ENCODE measurements around the gene DAGLA.

DAGLA gene

DNA sequence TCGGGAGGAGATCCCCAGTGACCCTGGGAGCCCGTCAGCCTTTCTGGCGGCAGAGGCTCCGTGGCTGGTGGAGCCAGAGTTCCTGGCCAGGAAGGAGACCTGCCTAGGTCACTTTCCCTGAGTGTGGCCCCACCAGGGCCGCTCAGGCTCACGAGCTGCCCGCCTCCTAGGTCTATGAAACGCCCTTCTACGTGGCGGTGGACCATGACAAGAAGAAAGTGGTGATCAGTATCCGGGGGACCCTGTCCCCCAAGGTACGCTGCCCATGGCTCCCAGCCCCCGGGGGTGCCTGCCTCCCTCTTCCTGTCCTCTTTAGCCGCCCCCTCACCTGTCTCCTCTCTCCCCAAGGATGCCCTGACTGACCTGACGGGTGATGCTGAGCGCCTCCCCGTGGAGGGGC, 55.2 kb downstream of the DAGLA start:
- no peak for DNase-seq (ENCODE audit: low spot score)
- TF ChIP-seq, protein P1, sequence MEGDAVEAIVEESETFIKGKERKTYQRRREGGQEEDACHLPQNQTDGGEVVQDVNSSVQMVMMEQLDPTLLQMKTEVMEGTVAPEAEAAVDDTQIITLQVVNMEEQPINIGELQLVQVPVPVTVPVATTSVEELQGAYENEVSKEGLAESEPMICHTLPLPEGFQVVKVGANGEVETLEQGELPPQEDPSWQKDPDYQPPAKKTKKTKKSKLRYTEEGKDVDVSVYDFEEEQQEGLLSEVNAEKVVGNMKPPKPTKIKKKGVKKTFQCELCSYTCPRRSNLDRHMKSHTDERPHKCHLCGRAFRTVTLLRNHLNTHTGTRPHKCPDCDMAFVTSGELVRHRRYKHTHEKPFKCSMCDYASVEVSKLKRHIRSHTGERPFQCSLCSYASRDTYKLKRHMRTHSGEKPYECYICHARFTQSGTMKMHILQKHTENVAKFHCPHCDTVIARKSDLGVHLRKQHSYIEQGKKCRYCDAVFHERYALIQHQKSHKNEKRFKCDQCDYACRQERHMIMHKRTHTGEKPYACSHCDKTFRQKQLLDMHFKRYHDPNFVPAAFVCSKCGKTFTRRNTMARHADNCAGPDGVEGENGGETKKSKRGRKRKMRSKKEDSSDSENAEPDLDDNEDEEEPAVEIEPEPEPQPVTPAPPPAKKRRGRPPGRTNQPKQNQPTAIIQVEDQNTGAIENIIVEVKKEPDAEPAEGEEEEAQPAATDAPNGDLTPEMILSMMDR (IDR thresholded peaks at IDR 0.05): no peak
- H3K4me3 ChIP-seq: no peak overlapping the region
- no peak overlapping the region for H3K27ac ChIP-seq

DNA sequence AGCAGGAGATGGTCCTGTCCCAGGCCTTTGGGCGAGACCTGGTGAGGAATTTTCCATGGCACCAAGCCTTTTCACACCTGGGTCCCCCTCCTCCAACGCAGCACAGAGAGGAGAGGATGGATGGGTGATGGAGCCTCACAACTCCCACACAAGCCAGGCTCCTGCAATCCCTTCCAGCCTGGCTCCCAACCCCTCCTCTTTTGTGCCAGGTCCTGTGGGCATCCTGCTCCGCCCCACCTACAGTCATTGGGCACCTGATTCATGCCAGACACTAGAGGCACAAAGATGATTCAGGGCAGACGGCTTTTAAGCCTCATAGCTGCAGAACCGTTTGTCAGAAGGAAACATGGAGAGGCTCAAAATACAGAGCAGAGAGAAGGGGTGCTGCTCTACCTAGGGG, 56.1 kb downstream of the DAGLA start:
- TF ChIP-seq, protein P1 (IDR thresholded peaks at IDR 0.05): no peak
- H3K27ac ChIP-seq: no peak overlapping the region
- DNase-seq (ENCODE audit: low spot score): no peak

DNA sequence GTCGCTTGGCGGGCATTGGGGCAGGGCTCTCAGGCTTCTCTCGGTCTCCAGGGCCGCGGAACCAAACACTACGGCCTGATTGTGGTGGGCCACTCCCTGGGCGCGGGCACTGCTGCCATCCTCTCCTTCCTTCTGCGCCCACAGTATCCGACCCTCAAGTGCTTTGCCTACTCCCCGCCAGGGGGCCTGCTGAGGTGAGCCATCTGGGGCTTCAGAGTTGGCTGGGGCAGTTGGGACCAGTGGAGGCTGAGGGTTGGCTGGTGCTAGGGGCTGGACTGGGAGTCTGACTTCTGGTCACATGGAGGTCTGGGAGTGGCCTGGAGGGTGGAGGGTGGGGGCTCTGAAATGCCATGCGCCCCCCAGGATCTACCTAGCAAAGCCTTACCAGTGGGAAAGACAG, 56.9 kb downstream of the DAGLA start:
- DNase-seq (ENCODE audit: low spot score): no peak
- Histone ChIP-seq H3K27ac (no peak overlapping the region), H3K4me3 (no peak overlapping the region)
- TF ChIP-seq, protein P1 (IDR thresholded peaks at IDR 0.05): no peak

More for the DNA sequence above, 56.1 kb downstream of the DAGLA start:
- H3K4me3 ChIP-seq: no peak overlapping the region

DNA sequence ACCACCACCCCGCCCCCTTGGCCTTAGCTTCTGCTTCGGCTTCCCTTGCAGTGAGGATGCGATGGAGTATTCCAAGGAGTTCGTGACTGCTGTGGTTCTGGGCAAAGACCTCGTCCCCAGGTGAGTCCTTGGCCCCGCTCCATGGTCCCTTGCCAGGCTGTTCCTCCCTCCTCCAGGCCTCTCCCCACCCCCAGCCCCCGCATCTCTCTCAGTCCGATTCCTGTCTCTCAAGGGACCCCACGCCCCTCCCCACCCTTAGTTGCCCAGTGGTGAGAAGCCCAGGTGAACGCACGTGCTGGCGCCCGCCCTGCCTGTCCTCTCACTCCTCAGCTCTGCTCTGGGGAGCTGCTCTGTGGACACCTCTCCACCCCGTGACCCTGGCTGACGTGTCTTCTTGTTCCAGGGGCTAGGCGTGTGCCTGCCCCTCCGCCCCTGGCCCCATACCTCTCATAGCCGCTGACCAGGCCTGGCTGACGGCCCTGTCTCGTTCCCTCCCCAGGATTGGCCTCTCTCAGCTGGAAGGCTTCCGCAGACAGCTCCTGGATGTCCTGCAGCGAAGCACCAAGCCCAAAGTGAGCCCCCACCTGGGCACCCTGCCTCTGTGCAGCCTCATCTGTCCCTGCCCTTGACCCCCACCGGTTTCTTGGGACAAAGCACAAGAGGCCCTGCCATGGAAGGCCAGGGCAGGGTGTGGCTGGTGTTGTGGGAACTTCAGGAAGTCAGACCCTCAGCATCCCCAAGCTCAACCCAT, 57.6 kb downstream of the DAGLA start:
- Histone ChIP-seq H3K27ac (no peak overlapping the region), H3K4me3 (no peak overlapping the region)
- DNase-seq (ENCODE audit: low spot score): no peak
- TF ChIP-seq, protein P1 (IDR thresholded peaks at IDR 0.05): no peak

DNA sequence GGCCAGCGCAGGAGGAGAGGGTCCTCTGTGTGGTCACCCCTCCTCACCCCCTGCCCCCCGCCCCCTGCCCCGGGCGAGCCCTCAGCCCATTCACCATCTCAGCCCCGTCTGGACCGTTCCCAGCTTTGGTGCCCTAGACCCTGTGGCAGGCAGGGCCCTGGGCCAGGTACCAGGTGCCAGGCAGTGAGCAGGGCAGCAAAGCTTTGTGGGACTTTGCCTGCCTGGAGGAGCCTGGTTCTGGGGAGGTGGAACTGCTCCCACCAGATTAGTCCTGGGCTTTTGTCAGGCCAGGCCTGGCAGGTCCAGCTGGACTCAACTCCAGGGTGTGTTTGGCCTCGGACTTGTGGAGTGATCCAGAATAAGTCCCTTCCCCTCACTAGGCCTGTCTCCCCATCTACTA, 58.6 kb downstream of the DAGLA start:
- DNase-seq (ENCODE audit: low spot score): no peak
- Histone ChIP-seq H3K27ac (no peak overlapping the region), H3K4me3 (no peak overlapping the region)
- TF ChIP-seq, protein P1 (IDR thresholded peaks at IDR 0.05): no peak

DNA sequence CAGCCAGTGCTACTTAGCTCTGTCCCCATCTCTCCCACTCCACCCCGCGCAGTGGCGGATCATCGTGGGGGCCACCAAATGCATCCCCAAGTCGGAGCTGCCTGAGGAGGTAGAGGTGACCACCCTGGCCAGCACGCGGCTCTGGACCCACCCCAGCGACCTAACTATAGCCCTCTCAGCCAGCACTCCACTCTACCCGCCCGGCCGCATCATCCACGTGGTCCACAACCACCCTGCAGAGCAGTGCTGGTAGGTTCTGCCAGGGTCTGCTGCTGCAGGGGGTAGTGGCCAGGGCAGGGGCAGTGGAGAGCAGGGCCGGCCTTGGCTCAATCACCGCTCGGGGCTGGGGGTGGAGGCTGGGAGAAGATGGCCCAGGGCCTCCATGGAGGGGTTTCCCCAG, 59.2 kb downstream of the DAGLA start:
- TF ChIP-seq, protein P1 (IDR thresholded peaks at IDR 0.05): no peak
- no peak for DNase-seq (ENCODE audit: low spot score)
- no peak overlapping the region for H3K4me3 ChIP-seq
- H3K27ac ChIP-seq: no peak overlapping the region

DNA sequence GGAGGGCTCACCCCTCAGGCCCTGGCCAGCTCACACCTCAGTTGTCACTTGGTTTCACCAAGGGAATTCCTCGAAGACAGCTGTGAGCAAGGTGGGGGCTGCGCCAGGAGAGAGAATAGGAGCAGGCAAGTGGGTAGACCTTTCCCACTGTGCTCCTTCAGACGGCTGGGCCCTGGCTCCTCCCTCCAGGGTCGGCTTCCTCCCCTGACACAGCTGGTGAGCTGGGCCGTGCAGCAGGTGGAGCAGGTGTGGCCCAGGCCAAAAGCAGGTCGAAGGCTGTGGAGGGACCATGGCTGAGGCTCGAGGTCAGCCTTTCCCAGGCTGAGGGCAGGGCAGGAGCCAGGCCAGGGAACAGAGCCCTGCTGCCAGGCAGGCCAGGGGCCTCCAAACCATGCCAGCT, 59.8 kb downstream of the DAGLA start:
- Histone ChIP-seq H3K4me3 (no peak overlapping the region), H3K27ac (no peak overlapping the region)
- TF ChIP-seq, protein P1 (IDR thresholded peaks at IDR 0.05): no peak
- no peak for DNase-seq (ENCODE audit: low spot score)
